Measurements from ENCODE around the gene LENEP.

The LENEP gene

GRCh38 chr1:155026588-155026987 lies 33.2 kb downstream of the LENEP start:
- DNase-seq (ENCODE audit: low read depth in 2 of 2) = no peak

DNA sequence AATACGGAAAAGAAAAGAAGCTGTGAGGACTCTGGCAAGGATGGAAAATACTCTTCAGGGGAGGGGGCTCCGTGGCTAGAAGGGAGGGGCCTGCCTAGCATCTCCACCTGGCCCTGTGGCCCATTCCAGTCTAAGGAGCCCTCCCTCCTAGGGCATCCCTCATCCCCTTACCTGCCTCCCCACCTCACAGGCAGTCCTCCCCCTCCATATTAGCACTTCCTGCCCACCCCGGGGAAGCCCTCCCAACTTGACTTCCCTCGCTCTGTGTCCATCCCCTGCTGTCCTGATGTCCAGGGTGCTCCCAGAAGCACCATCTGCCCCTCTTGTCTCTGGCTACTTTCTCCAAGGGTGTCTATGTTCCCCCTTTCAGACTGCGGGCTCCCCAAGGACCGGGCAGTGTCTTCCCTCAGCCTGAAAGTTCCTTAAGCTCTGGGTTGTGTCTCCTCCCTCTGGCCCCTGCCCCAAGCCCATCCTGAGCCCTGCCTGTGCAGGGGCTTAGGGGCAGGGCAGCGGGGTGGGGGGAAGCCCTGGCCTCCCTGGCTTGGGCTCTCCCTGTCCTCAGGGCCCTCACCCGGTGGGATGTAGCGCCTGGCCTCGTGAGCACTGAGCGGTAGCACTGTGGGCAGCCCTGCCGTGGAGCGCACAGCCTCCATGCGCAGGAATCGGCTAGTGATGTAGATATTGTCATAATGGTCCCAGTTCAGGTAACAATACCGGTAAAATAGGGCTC lies 36.3 kb downstream of the LENEP start:
- DNase-seq (ENCODE audit: low read depth in 2 of 2) = no peak

GRCh38 chr1:155030243-155030795 lies 36.9 kb downstream of the LENEP start:
- no peak for DNase-seq (ENCODE audit: low read depth in 2 of 2)

DNA sequence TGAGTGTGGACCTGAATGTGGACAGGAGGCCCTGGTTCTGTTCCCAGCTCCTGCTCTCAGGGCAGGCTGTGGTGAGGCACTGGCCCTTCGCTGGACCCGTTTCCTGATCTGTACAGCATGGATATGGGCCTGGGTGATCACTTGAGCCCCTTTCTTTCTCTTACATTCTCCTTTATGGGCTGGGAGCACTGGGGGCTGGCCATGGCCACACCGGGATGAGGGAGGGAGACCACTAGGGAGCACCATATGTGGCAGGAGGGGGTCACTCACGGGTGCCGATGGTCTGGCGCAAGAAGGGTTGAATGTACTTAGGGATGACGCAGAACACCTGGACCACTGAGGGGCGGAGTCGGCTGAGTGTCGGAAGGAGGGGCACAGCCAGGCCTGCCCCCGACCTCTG lies 37.5 kb downstream of the LENEP start:
- DNase-seq (ENCODE audit: low read depth in 2 of 2) = no peak

DNA sequence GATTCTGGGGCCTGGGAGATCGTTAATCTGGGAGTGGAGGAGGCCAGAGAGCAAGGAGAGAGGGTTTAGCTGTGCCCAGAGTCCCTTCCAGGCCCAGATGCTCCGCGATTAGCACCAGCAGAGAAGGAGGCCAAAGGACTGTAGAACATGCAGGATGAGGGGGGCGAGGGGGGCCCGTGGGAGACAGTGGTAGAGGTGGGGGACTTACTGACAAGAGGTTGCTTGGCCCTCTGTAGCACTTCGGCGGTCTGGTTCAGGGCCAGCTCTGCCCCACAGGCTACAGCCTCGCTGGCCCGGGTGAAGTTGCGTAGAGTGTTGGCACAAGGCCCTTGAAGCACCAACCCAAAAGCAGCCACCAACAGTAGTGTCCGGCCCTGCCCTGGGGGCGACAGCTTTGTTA lies 39.5 kb downstream of the LENEP start:
- no peak for DNase-seq (ENCODE audit: low read depth in 2 of 2)

DNA sequence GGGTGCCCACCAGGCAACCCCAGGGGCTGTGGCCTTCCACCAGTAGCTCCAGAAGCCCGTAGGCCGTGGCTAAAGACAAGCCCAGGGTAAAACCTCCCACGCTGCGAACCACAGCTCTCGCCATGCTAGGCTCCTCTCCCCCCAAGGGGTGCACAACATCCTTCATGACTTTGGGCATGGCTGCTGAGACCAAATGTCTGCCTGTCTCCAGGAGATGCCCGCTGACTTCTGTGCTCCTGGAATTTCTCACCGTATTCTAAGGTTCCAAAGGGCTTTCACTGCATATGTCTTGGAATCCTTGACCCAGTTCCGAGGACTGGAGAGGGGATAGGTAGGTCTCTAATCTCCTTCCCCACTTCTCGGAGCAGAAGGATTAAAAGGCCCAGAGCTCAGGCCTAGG lies 40.1 kb downstream of the LENEP start, which contains the start of the genes DCST1 and DCST2:
Gene DCST1 (plus strand): TSS at position 301 of the 400 bp plus-strand sequence. CDS start 213 bp downstream, outside the sequence.
Gene DCST2 (minus strand): TSS at position 258 of the 400 bp plus-strand sequence. CDS start 80 bp downstream, at position 178.
- DNase-seq (ENCODE audit: low read depth in 2 of 2) = no peak

DNA sequence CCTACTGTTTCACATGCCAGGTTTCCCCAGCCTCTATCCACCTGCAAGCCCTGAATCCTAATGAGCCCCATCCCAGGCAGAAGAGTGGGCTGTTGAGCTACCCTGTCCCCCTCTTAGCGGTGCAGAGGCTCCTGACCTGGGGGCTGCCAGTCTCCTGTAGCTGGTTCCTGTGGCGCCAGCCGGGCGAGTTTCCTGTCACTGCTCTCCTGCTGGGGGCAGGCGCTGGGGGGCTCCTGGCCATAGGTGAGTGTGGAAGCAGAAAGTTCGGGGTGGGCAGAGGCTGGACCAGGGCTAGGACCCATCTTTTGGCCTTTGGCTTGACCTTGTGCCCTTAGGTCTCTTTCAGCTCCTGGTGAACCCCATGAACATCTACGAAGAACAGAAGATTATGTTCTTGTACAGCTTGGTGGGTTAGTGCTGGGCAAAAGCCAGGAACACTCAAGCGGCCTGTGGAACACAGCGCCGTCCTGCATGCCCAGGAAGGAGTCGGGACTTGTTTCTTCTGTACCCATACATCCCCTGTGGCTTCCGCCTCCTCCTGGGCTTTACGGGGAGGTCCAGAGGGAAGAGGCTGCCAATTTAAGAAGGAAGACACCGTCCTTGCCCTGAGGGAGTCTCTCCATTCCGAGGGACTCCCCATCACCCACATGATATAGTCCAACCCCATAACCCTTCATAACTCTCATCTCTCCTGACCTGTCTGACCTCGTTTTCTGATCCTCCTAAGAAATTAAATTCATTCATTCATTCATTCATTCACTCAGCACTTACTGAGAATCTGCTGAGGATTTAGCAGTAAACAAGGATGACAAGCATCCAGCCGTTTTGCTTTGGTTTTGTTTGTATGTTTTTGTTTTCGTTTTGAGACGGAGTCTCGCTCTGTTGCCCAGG lies 41.2 kb downstream of the LENEP start:
- DNase-seq (ENCODE audit: low read depth in 2 of 2) = no peak

DNA sequence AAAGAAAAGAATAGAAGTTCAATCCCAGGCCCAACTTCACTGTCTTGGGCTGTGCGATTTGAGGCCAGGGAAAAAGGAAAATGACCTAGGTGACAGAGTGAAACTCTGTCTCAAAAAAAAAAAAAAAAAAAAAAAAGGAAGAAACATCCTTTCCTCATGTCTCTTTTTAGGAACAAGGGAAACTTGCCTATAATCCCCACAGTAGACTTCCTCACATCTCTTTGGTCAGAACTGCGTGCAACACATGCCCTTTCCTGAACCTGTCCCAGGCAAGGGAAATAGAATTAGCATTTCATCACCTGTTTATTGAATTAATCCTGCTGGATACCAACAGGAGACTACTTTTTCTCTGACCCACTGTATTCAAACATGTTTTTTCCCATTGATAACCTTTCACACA lies 42.5 kb downstream of the LENEP start:
- no peak for DNase-seq (ENCODE audit: low read depth in 2 of 2)

- DNase-seq (ENCODE audit: low read depth in 2 of 2) = no peak
These were observed 43.7 kb downstream of the LENEP start for GRCh38 chr1:155037043-155037442.

- DNase-seq (ENCODE audit: low read depth in 2 of 2) = no peak
These were observed 44.6 kb downstream of the LENEP start for GRCh38 chr1:155037851-155038441.

- no peak for DNase-seq (ENCODE audit: low read depth in 2 of 2)
These were observed 45.4 kb downstream of the LENEP start for GRCh38 chr1:155038602-155039307.

DNA sequence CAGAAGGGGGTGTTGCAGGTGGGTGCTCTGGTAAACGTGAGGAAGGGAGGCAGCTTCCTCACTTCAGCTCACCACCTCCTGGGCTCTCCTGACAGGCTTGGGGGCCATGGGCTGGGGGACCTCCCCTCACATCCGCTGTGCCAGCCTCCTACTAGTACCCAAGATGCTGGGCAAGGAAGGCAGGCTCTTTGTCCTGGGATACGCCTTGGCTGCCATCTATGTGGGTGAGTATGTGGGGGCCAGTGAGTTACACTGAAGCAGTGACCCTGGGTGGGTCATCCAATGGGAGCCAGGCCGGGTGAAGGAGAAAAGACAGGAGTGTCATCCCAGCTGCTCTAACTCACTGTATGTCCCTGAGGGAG lies 45.9 kb downstream of the LENEP start:
- no peak for DNase-seq (ENCODE audit: low read depth in 2 of 2)

DNA sequence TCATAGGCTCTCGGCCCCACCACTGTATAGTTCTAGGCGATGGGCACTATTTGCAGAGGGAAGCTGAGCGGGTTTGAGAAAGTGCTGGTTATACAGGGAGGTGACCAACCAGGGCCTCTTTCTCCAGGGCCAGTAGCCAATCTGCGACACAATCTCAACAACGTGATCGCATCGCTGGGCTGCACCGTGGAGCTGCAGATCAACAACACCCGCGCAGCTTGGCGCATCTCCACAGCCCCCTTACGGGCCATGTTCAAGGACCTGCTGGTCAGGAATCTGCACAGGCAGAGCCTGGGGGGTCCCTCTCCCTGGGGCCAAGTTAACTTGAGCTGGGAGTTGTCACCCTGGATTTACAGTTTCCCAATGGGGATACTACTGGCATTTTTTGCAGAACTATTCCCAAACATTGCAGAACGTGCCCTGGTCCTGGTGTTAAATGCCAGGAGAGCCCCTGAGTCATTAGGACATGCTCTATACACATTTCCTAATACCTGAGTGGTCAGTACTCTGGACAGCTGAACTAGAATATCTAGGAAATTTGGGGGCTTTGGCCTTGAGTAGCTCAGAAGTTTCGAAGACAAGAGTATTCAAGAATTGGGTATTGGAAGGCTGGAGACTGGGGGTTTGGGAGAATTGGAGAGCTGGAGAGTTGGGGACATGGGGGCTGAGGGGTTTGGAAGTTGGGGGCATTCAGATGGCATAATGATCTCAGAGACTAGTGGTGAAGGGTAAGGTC lies 47.1 kb downstream of the LENEP start:
- no peak for DNase-seq (ENCODE audit: low read depth in 2 of 2)

- no peak for DNase-seq (ENCODE audit: low read depth in 2 of 2)
These were observed 49.4 kb downstream of the LENEP start for GRCh38 chr1:155042789-155043188.

DNA sequence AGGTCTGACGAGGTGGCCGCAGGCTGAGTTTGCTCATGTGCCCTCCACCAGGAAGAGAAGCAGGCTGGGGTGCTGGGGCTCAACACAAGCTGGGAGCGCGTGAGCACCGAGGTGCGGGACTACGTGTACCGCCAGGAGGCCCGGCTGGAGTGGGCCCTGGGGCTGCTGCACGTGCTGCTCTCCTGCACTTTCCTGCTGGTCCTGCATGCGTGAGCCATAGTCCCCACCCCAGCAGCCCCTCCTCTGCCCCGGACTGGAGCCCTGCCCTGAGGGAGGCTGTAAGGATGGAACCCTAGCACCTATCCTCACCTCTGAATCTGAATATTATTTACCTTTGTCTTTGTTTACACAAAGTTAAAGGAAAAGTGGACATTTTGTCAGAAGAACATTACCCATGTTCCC lies 49.9 kb downstream of the LENEP start:
- no peak for DNase-seq (ENCODE audit: low read depth in 2 of 2)

DNA sequence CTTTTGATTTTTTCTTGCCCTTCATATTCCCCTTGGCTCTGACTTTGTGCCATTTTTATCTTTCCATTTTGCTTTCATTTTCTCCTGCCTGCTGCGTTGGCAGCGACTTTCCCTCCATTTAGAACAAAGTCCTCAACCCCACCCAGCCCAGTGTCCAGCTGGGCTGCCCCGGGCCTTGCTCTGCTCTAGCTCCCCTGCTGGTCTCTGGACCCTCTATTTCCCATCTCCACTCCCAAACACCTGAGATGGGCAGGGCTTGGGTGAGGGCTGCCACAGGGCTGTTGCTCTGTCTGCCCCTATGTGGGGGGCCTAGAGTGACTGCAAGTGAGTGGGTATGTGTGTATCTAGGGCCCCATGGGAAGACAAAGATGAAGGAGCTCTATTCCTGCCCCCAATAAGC lies 50.4 kb downstream of the LENEP start:
- DNase-seq (ENCODE audit: low read depth in 2 of 2) = no peak

Measured in stimulated activated CD8-positive, alpha-beta memory T cell treated with anti-CD3 and anti-CD28 coated beads, Interleukin-2, amount 100 ng/mL, for 48 hours (primary cell).